ENCODE results near the gene FCHSD1.

Gene FCHSD1

DNA sequence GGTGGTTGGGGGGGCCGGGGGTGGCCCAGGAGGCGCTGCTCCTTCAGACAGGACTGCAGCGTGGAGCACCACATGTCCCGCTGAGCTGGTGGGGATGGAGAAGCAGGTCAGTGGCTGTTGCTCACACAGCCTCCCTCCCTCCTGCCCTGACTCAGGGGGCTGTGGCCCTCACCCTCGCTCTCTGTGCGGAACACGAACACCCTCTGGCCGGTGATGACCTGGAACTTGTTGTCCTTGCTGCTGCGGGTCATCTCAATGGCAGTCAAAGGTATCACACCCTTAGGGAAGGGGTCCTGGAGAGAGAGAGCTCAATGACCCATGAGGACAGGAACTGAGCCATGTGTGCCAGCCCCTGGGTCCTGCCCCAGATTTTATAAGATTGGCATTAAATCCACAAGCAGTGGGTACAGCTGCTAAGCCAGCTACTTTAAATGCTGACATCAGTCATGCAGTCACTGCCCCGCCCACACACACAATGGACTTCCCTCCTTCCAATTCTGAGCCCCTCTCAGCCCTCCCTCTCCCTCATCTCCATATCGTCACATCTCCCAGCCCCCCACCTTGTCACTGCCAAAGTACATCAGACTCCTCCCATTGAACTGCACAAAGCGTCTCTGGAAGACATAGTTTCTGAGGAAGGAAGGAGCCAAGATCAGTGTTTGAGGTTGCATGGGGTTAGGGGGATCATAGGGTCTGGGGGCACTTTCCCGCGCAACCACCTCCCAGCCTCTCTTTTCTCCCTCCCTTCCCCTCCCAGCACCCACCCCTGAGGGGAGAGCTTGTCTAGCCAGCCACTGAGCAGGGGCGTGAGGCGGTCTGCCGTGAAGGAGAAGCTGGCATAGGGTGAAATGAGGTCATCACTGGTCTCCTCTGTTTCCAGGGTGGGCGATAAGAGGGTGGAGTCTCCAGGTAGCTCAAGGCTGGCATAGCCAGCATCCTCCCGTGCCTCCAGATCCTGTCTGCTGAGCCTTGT is 21.9 kb upstream of the FCHSD1 start:
- no peak for DNase-seq

DNA sequence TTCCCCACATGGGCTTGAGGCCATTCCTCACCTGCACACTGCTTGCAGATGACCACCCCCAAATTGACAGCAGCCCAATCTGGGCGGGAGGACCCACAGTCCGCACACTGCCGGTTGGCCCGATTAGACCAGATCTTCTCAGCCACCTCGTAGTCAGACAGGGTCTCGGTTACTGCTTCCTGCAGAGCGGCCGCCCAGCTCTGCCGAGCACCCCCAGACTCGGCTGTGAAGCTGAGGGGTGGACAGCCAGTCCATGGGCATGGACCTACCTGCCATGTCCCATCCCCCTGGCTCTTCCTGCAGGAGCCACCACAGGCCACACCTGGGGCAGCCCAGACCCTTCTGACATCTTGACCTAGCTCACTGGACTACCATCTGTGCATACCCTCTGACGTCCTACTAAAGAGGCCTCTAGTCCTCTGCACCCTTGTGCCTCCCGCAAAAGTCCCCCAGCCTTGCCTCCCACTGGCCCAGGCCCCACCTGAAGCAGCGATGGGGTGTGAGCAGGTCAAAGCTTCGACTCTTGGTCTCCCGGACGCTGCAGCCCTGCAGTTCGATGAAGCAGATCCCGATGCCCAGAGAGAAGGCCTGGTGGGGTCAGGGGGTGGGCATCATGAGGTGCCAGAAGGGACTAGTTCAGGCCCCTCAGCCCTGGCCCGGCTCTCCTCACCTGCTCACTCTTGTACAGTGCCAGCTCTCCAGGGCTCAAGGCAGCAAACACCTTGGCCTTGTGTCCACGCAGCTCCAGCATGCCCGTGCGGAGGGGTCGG is 21.0 kb upstream of the FCHSD1 start:
- no peak for DNase-seq

DNA sequence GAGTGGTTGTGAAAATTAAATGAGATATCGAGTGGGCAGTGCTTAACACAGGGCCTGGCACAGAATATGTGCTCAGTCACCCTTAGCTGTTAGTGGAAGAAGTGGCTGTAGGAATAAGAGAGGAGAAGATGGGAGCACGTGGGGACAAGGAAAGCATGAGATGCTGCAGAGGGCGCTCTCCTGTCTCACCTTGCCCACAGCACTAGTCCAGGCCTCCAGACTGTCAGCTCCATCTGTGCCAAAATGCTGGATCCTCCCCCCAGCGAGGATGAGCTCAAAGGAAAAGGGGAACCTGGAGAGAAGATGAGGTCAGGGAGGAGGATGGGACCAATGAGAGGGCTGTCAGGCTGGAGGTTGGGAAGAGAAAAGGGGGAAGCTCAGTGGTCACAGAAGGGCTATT is 18.3 kb upstream of the FCHSD1 start:
- no peak for DNase-seq

DNA sequence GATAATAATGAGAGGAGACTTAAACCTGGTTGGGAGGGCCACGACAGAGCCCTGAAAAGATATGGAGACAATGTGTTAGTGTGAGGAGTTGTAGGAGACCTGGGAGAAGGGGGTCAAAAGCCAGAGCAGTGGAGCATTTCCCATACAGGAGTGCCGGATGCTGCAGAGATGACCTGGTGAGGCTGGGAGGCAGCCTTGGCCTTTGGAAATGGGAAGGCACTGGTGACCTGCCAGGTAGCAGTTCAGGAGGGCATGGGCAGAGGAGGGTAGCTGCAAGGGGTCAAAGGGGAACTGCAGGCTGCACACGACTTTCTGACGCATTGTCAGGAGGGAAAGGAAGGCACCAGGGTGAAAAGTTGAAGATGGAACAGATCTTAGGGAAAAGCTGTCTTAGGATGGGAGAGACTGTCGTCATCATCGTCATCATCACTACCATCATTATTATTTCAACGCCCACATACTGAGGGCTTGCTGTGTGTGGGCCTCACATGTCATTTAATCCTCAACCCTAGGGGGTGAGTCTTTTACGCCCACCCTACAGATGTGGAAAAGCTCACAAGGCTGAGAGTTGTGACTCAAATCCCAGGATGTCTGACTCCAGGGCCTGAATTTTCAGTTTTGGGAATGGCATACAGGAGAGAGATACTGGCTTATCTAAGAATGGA is 17.5 kb upstream of the FCHSD1 start:
- no peak for DNase-seq

DNA sequence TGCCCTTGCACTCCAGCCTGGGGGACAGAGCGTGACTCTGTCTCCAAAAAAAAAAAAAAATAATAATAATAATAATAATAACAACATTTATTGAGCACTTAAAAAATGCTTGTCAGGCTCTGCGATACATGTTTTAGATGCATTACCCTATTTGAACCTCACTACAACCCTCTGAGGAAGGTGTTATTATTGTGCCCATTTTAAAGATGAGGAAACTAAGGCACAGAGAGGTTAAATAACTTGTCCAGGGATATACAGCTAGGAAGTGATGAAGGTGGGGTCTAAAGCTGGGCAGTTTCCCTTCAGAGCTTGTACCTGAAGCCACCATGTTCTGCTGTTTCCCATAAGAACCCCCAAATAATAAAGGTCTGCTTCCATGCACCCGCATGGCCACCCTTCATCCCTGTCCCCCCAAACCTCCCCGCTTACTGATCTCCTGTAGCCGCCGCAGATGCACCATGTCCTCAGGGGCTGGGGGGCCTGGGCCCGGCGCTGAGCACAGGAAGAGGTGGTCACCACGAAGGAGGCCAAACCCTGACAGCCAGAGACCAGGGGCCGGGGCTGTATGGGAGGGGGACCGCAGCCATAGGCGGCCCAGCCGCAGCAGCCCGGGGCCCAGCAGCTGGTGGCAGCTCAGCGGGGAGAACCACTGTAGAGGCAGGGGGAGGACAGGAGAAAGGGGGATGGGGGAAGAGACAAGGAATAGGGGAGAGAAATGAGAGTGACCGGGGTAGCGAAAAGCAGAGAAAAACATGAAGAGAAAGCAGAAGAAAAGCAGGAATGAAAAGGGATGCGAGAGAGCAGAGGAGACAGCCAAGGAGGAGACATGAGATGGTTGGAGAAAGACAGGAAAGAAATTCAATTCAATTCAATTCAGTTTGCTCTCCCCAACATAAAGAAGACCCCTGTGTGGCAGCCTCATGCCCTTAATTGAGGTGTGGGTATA is 15.1 kb upstream of the FCHSD1 start:
- no peak for DNase-seq

DNA sequence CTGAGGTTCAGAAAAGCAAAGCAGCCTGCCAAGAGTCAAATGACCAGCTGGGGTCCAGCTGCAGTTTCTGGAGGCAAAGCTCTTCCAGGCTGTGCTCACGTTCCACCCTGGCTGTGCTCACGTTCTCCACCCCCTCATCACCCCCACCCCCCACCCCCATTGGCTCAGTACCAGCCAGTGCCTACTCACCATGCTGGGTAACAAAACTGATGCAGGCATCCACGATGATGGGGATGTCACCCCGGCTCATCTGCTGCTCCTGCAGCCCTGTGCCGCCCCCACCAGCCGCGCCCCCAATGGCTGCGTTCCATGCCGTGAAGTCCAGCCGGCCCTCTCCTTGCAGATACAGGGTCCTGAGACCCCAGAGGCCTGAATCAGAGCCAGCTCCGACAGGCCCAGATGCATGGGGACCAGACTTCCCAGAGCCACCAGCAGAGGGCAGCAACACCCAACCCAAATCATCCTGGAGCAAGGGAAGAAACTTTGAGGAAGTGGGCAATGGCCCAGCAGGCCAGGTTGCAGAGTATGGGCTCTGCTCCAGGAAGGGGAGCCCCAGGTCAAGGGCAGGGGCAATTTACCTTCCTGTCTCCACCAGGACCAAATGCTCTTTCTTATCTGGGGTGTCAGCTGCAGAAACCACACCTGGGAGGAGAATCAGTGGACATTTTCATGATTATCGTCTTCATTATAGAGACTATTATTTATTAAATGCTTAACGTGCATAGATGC is 13.7 kb upstream of the FCHSD1 start:
- DNase-seq: no peak

DNA sequence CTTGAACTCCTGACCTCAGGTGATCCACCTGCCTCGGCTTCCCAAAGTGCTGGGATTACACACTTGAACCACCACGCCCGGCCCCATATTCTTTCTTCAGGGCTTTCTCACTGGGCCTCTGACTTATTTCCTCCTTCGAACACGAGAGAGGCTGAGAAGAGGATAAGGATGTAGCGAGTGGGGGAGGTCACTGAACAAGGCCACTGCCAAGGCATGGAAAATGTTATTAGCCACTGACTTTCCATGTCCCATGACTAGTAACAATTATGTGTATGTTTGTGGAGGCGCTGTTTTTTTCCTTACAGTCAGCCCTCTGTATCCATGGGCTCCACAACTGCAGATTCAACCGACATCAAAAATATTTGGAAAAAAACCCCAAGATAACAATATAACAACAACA is 12.3 kb upstream of the FCHSD1 start:
- DNase-seq: no peak

DNA sequence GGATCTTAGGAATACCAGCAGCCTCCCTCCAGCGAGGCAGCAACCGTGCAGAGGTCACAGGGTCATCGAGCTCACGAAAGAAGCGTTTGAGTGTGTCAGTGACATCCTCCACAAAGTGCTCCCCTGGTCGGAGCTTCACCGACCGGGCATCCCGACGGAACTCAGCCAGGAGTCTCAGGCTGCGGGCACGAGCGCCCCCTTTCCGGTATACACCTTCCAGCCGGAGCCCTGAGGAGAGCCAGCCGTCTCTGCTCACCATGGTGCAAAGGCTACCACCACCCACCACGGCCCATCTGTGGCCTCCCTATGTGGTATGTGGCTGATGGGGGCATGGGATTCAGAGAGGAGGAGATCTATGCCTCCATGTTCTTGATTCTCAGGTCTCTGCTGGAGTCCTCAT is 10.8 kb upstream of the FCHSD1 start:
- DNase-seq: no peak

DNA sequence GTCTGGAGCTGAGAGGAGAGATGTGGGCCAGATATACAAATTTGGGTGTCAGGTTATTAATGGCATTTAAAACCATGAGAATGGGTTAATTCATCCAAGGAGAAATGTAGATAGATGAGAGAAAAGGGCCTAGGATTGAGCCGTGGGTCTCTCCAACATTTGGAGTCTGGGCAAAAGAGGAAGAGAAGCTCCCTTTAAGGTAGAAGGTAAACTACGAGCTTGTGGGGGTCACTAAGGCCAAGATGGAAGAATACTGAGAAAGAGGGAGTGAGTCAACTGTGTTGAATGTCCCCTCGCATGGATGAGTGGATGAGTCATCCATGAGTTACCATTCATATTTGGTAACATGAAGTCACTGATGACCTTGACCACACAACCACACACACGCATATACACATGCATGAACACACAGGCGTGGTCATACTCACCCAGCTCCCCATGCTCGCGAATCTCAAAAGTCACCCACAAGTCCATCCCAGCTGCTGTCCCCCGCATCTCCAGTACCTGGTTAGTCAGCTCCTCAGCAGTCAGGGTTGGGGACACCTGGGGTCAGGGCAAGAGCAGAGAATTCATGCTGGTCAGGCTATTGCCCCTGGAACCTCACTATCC is 6.8 kb upstream of the FCHSD1 start:
- no peak for DNase-seq

DNA sequence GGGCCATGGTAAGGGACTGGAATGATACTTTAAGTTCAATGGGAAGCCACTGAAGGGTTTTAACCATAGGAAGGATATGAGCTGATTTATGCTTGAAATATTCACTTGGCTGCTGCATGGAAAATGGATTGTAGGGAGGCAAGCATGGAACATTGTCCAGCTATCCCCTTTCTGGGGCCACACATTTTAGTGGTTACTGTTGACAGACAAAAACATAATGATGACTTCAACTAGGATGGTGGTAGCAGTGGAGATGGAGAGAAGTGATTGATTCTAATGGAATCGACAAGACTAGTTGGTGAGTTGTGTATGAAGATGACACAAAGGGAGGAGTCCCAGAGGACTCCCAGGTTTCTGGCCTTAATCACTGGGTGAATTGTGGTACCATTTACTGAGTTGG is 6.2 kb upstream of the FCHSD1 start:
- DNase-seq: no peak

DNA sequence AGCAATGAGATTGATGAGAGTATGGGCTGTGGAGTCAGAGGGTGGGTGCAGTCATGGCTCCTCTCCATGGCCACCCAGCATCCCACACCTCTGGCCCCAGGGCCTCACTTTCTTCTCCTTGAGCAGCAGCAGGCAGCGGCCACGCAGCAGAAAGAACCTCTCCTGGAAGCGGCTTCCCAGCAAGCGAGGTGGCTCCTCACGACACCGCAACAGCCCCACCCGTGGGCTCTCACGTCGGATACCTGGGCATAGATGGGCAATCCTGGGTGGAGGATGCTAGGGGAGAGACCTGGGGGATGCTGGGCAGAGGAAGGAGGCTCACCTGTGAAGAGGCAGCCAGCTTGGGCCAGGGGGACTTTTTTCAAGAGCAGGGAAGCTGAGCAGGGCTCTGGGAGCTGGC is 5.2 kb upstream of the FCHSD1 start:
- DNase-seq: no peak

DNA sequence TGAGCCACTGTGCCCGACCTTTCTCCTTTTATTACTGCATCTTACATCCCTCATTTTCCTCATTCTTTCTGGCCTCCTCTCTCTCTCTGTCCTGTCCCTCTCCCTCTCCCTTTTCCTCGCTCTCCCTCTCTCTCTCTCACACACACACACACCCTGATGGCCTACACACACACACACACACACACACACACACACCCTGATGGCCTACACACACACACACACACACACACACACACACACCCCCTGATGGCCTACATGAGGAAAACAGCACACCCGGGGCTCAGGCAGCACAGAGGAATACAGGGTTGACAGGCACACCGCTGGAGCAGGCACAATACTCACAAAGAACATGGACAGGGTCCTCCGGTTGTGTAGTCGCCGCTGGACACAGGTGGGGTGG is 3.8 kb upstream of the FCHSD1 start:
- DNase-seq: no peak

DNA sequence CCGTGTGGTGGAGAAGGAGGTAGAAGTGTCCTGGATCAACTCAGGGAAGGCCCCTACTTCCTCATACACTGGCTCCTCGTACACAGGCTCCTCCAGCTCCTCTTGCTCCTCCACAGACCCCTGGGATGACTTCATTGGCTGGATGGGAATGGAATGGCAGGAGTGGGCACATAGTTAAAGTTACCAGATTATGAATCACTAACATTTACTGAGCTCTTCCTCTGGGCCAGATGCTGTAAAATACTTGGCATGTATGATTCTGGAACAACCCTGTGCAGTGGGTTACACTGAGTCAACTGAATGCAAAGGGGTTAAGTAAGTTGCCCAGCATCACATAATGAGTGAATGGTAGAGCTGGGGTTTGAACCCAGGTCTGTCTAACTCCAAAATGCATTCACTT is 3.1 kb upstream of the FCHSD1 start:
- DNase-seq: no peak

DNA sequence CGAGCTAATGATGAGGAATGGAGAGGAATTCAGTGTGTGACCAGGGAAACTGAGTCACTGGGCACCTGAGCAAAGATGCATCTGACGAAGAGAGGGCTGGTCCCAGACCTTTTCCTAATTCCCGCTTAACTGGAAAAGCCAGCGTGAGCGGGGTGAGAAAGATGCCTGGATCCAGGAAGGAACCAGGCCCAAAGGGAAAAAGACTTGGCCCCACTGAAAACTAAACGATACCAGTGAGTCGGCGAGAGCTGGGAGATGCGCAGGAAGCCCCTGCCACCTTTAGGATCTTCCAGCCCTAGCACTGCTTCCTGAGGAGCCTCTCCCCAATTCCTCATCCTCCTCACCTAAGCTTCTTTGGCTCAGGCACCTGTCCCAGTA is 499 bp upstream of the FCHSD1 start:
- DNase-seq: no peak

DNA sequence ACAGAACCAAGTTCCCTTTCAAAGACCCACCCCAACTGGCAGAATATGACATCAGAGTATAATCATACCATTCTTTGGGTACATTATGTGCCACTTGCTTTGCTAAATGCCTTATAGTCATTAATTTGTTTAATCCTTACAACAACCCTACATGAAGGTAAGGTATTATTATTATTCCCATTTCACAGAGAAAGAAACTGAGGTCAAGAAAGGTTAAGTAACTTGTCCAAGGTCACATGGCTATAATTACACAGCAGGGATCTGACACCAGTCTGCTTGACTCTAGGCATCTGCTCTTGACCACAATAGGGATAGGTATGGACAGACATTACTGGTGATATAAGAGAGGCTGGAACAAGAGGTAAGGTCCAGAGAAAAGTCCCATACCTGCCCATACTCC is 1.2 kb downstream of the FCHSD1 start:
- no peak for DNase-seq

DNA sequence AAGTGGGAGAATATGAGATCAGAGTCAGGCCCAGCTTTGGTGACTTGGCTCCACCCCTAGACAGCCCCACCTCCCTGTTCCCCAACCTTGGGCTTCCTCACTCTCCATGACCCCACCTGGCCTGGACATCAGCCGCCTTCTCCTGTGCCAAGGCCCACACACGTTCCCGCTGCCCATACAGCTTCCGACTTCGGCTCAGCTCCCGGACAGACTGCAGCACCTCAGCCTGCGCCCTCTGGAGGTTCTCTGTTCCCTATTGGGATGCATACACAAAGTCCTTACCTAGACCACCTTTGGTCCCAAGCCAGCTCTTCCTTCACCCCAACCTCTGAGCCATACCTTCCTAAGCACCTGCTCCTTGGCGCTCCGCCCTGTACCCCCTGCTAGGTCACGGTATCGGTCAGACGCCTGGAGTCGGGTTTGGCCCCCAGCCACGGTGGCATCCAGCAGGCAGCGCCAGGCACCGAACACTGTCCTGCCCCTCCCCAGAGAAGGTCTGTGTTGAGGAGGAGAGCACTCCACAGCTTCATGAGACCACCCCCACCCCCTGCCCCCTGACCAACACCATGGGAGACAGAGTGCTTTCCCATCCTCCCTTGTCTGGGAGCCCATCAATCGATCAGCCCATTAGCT is 2.0 kb downstream of the FCHSD1 start:
- DNase-seq: no peak

DNA sequence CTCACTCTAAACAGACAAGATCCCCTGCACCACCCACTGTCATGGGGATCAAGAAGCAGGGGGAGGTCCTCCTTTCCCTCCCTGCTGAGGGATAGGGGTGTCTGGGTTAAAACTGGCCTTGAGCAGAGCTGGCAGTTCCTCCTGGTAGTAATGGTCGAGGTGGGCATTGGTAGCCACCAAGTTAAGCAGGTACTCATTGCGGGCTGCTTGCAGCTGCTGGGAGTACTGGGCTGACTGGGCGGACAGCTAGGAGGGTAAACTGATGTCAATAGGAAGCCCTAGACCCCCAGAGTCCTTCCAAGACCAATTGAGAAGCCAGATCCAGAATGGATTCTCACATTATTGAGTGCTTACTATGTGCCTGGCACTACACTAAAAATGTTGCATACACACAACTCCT is 3.4 kb downstream of the FCHSD1 start:
- no peak for DNase-seq

DNA sequence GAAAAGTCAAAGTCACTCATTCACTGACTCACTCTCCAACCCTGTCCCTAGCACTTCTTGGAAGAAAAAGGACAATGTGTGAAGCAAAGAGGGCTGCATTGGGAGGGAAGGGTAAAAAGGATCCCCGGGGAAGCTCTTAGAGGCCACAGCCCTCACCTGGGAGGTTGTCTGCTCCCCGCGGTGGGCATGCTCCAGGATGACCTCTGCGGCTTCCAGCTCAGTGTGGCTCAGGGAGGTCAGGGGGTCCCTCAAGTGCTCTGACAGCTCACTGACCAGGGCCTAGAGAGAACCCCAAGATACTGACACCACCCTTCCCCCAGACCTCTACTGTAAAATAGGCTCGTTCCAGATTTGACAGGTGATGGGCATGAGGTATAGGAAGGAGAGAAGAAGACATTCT is 4.0 kb downstream of the FCHSD1 start:
- no peak for DNase-seq

DNA sequence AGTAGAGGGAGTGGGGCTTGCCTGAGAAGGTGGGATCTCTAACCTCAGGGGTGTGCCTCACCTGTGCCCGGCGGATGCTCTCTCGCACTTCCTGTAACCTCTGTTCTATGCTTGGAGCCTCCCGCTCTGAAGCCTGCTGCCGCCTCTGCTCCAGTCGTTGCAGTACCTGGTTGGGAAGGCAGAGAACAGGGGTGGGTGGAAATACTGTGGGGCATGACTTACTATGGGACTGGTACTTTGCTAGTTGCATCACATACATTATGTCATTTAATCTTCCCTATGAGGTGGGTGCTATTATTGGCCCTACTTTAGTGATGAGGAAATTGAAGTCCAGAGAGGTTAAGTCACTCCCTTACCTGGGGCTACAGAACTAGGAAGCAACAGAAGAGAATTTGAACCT is 5.2 kb downstream of the FCHSD1 start:
- no peak for DNase-seq

DNA sequence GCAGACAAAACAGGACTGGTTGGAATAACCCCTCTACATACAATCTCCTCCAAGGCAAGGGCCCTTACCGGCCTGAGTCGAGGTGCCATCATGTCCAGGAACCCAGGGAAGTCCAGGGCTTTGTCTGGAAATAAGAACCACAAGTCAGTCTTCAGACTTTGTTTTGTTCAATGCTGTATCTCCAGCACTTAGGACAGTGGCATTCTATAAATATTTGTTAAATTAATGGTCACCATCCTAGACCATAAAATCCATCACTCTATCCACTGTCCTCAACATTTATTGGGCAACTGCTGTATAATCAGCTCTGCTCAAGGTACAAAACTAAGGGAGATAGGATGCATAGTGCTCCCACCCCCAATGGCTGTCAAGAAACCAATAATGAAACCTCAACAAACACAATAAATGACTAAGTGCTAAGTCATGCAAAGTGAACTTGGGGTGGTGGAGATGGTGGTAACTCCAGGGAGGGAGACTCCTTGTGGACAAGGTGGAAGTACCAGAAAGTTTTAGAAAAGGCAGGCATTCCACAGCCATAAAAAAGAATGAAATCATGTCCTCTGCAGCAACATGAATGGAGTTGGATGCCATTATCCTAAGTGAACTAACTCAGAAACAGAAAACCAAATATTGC is 9.5 kb downstream of the FCHSD1 start:
- DNase-seq: no peak
